Fibroblast of skin of scalp (primary cell): ENCODE measurements around the gene TTLL6.
A peak's percentile ranks its signal among the peaks of the same experiment; 100 is the strongest.

Experiments used
- DNase-seq: peaks from one replicate; pipeline ENCODE4 v3.0.0-alpha.2; 2013

Gene TTLL6

GRCh38 chr17:48759288-48759687, 57.7 kb downstream of the TTLL6 start:
- DNase-seq: no peak

DNA sequence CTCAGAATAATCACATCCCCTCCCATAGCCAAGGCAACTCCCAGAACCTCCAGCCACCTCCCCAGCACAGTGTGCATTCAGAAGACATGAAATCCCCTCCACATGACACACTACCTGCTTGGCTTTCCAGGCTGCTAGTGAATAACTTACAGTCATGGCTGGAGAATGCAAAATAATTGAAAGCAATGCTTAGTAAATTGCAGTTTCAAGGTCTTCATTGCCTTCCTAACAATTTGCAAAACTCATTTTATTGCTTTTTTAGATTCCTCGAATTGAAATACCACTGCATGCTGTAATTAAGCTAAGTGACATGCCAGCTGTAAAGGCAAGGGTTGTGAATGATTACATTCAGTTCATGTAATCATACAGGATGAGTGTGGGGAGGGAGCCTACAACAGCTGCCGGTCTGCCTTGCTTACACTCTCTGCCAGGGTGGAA, 59.5 kb downstream of the TTLL6 start:
- no peak for DNase-seq

- DNase-seq: no peak
Measured at GRCh38 chr17:48756830-48757251, 60.2 kb downstream of the TTLL6 start.

- no peak for DNase-seq
Measured at GRCh38 chr17:48755356-48755755, 61.7 kb downstream of the TTLL6 start.

DNA sequence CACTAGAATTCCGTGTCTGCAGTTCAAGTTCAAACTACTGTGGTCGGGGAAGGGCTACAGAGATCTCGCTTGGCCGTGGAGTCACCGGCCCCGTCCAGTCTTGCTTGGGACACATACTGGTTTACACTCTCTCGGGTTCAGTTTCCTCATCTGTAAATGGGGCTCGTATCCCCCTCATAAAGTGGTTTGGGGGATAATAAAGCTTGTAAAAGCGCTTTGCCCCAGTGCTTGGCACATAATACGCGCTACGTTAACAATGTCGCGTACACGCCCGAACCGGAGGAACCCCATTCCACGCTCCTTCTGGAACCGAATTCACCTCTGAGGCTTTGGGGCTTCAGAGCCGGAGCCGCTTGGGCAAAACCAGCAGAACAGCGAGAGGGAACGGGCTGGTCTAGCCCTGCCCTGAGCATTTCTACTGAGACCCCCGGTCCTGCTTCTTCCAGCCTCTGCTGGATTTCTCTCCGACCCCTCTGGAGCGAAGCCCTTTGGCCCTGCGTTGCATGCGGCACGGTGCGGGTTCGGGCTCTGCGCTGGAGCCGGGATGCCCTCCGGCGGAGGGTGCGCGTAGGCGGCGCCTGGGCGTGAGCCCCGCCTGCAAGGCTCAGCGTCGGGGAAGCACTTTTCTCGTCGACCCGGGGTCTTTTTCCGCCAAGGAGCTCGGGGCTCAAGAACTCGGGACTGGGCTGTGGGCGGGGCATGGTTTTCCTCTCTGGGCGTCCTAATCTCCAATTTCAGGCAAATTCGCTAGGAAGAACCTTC, 62.3 kb downstream of the TTLL6 start:
- DNase-seq: no peak

DNA sequence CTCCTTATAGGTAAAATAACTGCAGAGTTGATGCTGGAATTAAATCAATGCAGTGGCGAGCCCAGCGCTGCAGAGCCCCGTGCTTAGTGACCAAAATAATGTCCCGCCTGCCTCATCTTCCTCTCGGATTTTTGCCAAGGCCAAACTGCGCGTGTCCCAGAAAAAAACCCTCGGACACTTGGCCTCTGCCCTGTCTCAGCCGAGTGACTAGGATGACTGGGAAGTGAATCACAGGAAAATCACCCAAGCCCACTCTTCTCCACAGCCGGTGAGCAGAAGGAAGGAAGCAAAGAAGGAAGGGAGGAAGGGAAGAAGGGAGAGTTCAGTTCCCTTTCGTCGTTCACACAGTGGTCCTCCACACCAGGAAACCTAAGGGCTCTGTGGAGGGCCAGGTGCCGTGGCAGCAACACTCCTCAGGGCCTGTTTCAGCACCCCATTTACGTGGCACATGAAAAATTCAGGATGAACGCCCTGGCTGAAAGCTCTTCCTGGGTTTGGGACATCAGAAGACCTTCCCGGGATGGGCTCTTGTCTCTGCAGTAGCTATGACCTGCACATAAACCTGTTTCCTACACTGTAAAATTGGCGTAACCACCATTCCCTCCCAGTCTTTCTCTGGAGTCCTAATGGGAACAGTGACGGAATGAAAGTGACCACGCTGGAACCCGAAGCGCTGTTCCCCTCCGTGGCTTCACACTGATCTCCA, 63.1 kb downstream of the TTLL6 start:
- no peak for DNase-seq

DNA sequence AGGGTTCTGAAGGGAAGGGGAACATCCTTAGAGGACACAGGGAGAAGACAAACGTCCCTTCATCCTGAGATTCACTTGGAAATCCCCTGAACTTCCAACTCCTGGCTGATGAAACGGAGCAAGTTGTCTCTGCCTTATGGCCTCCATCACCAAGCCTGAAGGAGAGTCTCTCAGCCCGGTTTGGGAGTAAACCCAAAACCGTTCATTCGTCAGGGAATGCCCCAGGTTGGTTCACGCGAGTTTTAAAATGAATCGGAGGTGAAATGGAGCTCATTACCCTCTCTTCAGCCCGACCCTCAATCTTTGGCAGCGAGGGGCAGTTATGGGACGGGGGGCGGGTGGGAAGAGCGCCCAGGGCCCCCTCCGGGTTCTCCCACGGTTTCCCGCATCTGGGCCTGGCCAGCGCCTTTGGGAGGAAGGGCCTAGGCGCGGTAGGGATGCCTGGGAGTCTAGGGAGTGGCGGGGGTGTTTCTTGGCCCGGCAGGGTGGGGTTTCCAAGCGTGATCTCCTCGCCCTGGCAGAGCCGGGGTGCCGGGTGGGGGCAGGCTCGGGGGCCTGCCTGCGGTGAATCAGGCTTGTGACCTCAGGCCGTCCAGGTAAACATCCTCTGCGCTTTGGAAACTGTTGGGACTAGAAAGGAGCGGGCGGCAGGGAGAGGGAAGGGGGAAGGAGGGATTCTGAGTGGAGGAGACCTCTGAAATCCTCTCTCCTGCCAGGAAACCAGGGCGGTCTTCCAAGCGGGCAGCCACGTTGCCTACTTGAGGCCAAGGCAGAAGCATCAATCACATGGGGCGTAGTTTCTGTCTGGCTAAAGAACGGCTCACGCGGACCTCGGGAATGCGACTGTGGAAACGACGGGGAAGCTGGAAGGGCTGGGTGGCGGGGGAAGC, 64.4 kb downstream of the TTLL6 start:
- DNase-seq: peak; percentile 7

DNA sequence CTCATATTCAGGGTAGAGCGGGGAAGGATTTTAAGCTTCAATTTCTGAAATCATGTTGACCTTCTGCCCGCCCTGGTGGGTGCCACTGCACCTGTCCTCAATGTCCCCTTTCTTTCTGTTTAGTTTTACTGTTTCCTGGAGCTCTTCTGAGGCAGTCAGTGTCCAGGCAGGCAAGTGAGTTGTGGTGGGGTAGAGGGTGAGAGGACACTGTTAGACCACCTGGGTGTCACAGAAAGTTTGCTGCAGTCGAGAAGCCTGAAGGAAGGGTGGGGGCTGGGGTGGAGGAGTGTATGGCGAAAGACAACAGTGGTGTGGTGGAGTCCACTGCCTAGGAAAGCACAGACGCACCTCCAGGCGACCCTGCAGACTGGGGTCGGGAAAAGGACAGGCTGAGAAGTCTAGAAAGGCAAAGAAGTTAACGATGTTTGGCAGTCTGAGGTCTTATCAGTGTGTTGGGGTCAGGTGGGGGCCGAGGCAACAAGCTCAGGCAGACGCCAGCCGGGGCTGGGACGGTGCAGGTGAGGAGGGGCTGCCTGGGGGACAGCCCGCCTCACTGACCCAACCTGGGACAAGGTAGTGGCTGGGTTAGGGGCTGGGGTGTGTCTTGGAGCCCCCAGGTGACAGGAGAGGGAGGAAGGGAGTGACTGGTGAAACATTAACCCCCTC, 65.2 kb downstream of the TTLL6 start:
- DNase-seq: no peak

GRCh38 chr17:48751172-48751571, 65.9 kb downstream of the TTLL6 start:
- DNase-seq: no peak

GRCh38 chr17:48749621-48750553, 67.1 kb downstream of the TTLL6 start:
- DNase-seq: no peak

DNA sequence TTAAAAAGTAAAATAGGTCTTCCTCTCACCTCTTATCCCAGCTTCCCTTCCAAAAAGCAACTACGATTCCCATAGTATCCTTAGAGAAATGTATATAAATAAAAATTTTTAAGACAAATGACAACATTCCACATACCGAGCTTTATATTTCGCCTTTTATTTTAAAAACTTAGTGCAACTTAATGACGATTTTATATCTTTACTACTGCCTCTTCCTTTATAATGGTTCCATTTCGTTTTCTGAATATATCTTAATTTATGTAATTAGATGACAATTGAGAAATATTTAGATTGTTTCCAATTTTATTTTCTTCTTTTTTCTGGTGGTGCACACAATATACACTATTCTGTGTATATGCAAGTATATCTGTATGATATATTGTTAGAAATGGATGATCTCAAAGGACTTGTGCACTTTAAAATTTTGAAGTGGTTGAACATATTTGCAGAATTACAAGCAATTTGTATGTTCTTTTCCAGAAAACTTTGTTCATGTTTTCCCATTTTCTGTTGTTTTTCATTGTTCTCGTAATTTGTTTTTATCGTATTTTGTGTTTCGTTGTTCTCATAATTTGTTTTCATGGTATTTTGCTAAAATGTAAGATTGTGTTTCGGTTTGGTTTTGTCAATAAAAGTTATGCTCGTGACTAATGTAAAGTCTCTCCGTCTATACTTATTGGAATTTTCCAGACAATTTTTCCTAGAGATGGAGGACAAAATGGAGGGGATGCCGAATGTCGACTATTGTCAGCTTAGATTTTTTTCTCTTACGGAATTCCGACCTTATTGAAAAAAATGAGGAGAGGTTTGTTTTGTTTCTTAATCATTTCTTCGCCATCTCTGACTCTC, 68.1 kb downstream of the TTLL6 start:
- no peak for DNase-seq

GRCh38 chr17:48747445-48748363, 69.3 kb downstream of the TTLL6 start:
- DNase-seq: no peak

GRCh38 chr17:48746916-48747444, 70.0 kb downstream of the TTLL6 start:
- DNase-seq: no peak

GRCh38 chr17:48745381-48746275, 71.4 kb downstream of the TTLL6 start:
- no peak for DNase-seq

GRCh38 chr17:48740537-48740936, 76.5 kb downstream of the TTLL6 start:
- no peak for DNase-seq

GRCh38 chr17:48738803-48739526, 78.1 kb downstream of the TTLL6 start:
- no peak for DNase-seq

DNA sequence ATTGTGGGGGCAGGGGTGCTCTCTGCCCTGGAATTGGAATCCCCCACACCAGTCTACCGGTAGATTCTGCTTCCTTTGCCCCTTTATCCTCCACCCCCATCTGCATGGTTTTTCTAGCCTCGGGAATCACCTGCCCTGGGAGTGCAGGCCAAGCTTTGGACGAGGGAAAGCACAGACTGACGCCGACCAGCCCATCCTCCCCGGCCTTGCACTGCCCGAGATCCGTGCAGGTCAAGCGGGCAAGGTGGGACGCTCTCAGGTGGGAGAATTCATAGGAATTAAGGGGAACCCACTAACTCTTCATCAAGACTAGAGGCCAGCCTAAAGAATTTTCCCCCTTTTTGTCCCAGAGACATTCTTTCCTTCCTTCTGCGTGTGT, 78.6 kb downstream of the TTLL6 start:
- DNase-seq: no peak
